A549 (cell line): ENCODE data around the gene TBX18.

Experiments used
- CHD2 ChIP-seq: fragments of 150-350 bp; IDR thresholded peaks from 2 replicates; pipeline ENCODE4 v1.6.1; 2014; ENCODE audit warnings: low read length; ENCODE audit not compliant: partially characterized antibody
- E2F6 ChIP-seq: IDR thresholded peaks from 2 replicates; pipeline ENCODE4 v1.6.1; 2012; ENCODE audit warnings: low read depth, borderline replicate concordance
- EP300 ChIP-seq, 2 experiments: fragments of >200 bp; sonication (Bioruptor Twin); formaldehyde crosslinking; IDR thresholded peaks; 2 replicates in 1 of 2; 3 replicates in 1 of 2; pipeline ENCODE4 v1.6.1; 2016 to 2017
- JUN ChIP-seq, 2 experiments: fragments of >200 bp; sonication (Bioruptor Twin); formaldehyde crosslinking; IDR thresholded peaks; 2 replicates in 1 of 2; 3 replicates in 1 of 2; pipeline ENCODE4 v1.6.1; 2016 to 2017
- POLR2A ChIP-seq: IDR thresholded peaks from 2 replicates; pipeline ENCODE4 v1.6.1; 2012; ENCODE audit warnings: mild to moderate bottlenecking, low read length
- TF ChIP-seq, protein P1 (sequence below): fragments of >200 bp; sonication (Bioruptor Twin); formaldehyde crosslinking; IDR thresholded peaks from 3 replicates; pipeline ENCODE4 v1.5.1; 2016

GRCh38 chr6:84796343-84796742 lies 31.9 kb upstream of the TBX18 start:
- TF ChIP-seq, protein P1, sequence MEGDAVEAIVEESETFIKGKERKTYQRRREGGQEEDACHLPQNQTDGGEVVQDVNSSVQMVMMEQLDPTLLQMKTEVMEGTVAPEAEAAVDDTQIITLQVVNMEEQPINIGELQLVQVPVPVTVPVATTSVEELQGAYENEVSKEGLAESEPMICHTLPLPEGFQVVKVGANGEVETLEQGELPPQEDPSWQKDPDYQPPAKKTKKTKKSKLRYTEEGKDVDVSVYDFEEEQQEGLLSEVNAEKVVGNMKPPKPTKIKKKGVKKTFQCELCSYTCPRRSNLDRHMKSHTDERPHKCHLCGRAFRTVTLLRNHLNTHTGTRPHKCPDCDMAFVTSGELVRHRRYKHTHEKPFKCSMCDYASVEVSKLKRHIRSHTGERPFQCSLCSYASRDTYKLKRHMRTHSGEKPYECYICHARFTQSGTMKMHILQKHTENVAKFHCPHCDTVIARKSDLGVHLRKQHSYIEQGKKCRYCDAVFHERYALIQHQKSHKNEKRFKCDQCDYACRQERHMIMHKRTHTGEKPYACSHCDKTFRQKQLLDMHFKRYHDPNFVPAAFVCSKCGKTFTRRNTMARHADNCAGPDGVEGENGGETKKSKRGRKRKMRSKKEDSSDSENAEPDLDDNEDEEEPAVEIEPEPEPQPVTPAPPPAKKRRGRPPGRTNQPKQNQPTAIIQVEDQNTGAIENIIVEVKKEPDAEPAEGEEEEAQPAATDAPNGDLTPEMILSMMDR: no peak
- TF ChIP-seq POLR2A (no peak), E2F6 (no peak), EP300 (IDR thresholded peaks at IDR 0.05) (no peak), JUN (IDR thresholded peaks at IDR 0.05) (no peak), CHD2 (no peak)
